GM10266 (cell line): Measurements from ENCODE around the gene ZDHHC14.
"Not testable (repeated sequence)": the region's sequence is repeated elsewhere in the genome, so short reads cannot be mapped to it uniquely, and the experiment has no call there.

Source experiments
- DNase-seq: peaks from one replicate; pipeline ENCODE4 v3.0.0; 2012; ENCODE audit errors: extremely low spot score
- CTCF ChIP-seq: IDR thresholded peaks from 2 replicates; pipeline ENCODE4 v1.5.1; 2012; ENCODE audit warnings: mild to moderate bottlenecking, low read depth; ENCODE audit not compliant: control insufficient read depth, insufficient read depth; ENCODE audit errors: missing control alignments

The ZDHHC14 gene

DNA sequence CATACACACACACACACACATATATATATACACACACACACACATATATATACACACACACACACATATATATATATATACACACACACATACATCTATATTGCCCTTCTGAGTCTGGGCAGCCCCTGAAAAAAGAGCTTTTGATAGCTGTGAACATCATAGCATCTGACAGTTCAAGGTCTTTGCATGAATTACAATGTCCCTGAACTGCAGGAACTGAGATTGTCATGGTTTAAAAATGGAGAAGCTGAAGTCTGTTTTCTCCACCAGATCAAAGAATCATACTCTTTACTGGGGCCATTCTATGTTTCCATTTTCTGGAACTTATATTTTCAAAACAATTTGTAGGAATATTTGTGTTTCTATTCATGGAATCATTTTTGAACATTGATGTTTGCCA, 189.8 kb downstream of the ZDHHC14 start:
- DNase-seq = no peak
- no peak for TF ChIP-seq CTCF

GRCh38 chr6:157571269-157571668, 190.3 kb downstream of the ZDHHC14 start:
- TF ChIP-seq CTCF = no peak
- no peak for DNase-seq

DNA sequence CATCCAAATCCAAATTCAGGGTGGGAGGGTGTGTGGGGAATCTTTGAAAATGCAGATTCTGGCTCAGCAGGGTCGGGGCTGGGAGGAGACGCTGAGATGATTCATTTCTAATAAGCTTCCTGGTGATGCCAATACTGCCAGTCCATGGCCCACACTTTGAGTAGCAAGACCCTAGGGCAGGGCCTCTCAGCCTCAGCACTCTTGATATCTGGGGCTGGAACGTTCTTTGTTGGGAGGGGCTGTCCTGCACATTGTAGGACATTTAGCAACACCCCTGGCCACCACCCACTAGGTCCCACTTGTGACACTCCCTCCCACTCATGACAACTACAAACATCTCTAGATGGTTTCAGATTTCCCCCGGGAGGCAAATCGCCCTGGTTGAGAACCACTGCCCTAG, 191.0 kb downstream of the ZDHHC14 start:
- no peak for DNase-seq
- TF ChIP-seq CTCF = no peak

GRCh38 chr6:157574851-157575424, 193.9 kb downstream of the ZDHHC14 start:
- no peak for DNase-seq
- TF ChIP-seq CTCF = no peak

DNA sequence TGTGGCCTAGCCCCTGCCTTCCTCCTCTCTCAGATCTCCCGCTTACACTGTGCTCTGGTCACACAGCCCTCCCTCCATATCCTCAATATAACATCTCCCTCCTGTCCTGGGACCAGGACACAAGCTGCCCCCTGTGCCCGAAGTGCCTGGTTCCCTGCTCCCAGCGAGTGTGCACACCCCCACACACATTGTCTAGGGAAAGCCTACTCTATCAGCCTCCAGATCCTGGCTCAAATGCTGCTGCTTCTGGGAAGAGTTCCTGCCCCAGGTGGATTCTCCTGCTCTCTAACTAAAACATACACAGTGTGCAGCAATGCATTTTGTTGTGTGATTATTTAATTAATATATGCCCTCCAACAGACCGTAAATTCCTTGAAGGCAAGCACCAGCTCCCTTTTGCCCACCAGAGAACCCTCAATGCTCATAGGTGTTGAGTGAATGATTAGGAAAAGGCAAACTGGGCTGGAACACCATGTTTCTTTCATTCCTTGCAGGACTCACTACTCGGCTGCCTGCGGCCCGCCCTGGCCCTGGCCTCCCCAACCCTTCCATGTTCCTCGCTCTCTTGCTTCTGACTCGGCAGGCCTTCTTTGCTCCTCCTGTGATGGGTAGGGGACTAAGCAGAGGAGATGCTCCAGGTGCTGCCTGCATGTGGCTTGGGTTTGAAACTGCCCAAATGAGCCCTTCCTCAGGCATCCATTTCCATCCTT, 194.6 kb downstream of the ZDHHC14 start:
- no peak for TF ChIP-seq CTCF
- no peak for DNase-seq

DNA sequence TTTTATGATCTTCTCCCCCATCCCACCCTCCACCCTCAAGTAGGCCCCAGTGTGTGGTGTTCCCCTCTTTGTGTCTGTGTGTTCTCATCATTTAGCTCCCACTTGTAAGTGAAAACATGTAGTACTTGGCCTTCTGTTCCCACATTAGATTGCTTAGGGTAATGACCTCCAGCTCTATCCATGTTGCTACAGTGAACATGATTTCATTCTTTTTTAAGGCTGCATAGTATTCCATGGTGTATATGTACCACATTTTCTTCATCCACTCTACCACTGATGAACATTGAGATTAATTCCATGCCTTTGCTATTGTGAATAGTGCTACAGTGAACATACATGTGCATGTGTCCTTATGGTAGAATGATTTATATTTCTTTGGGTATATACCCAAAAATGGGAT, 196.0 kb downstream of the ZDHHC14 start:
- not testable (repeated sequence) for DNase-seq

GRCh38 chr6:157578527-157578926, 197.5 kb downstream of the ZDHHC14 start:
- not testable (repeated sequence) for DNase-seq

DNA sequence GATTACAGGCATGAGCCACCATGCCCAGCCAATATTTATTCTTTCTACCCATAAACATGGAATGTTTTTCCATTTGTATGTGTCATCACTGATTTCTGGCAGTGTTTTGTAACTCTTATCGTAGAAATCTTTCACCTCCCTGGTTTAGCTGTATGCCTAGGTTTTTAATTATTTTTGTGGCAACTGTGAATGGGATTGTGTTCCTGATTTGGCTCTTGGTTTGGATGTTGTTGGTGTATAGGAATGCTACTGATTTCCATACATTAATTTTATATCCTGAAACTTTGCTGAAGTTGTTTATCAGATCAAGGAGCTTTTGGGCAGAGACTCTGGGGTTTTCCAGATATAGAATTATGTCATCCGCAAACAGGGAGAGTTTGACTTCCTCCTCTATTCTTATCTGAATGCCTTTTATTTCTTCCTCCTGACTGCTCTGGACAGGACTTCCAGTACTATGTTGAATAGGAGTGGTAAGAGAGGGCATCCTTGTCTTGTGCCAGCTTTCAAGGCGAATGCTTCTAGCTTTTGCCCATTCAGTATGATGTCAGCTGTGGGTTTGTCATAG, 198.6 kb downstream of the ZDHHC14 start:
- no peak for DNase-seq
- no peak for TF ChIP-seq CTCF
